ENCODE data around the gene ARMH4.

GRCh38 chr14:57982804-57983634, 169.0 kb downstream of the ARMH4 start:
- TF ChIP-seq SIN3A (IDR thresholded peaks at IDR 0.05; ENCODE audit: borderline replicate concordance, insufficient read depth, low read length) (no peak), POLR2AphosphoS5 (IDR thresholded peaks at IDR 0.05; ENCODE audit: low read depth, low read length) (no peak), TAF1 (IDR thresholded peaks at IDR 0.05; ENCODE audit: borderline replicate concordance, insufficient read depth, low read length) (no peak)
